HG03108 (cell line): ENCODE results near the gene KPNB1.

Experiments
- ATAC-seq: cut with Tn5 transposase; IDR thresholded peaks from one replicate; pipeline ENCODE4 v1.9.1; 2021; ENCODE audit warnings: moderate library complexity; ENCODE audit not compliant: unreplicated experiment

KPNB1 gene

GRCh38 chr17:47711366-47712099, 61.8 kb downstream of the KPNB1 start:
- no peak for ATAC-seq

DNA sequence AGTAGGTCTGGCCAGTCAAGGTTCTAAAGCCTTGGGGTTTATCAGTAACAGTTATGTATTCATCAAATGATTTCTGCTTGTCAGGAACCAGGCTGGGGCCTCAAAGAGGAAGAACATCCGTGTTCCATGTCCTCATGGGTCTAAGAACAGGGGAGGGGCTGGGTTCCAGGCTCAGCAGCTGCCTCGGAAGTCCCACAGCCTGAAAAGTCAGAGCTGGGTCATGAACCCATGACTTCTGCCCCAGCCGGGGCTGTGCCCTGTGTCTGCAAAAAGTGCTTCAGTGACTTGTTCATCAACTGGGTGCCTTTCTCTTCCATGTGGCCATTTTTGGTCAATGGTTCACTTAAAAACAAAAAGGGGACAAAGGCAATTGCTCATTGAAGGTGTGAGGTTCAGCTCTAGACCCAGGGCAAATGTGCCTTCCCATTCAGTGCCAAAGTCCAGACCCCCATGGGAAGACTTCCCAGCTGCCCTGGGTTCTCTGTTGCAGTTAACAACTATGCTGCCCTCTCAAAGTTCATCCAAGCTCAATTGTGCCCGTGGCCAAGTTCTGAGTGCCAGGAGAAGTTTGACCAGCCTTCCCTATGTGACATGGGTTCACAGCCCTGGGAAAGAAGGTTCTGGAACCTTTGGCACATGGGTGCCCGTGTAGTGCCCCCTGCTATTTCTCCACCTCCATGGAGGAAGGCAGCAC, 62.8 kb downstream of the KPNB1 start:
- no peak for ATAC-seq

GRCh38 chr17:47713980-47714700, 64.4 kb downstream of the KPNB1 start:
- no peak for ATAC-seq

DNA sequence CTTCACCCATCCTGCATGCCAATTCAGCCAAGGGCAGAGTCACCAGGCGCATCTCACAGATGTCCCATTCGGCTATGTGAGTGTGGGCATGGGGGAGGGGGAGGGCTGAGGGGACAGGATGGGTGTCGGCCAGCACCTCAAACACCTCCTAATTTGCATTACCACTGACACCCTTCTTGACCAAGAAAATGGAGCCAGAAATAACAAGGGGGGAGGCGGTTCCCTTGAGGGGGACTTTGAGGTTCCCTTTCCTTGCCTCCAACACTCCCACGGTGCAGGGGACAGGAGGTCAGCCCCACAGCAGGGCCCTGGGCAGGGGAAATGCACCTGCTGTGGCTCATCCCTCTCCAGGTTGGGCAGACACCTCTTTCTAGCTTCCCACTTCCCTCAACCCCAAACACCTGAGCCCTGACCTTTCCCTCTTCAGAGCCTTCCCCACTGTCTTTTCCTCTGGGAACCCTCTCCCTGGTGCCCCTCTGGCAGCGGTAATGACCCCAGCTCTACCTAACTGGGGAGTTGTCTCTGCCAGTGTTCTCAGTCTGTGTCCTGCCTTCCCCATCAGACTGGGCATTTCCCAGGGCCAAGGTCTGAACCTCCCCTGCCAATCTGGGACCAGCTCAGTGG, 65.2 kb downstream of the KPNB1 start:
- ATAC-seq = no peak

DNA sequence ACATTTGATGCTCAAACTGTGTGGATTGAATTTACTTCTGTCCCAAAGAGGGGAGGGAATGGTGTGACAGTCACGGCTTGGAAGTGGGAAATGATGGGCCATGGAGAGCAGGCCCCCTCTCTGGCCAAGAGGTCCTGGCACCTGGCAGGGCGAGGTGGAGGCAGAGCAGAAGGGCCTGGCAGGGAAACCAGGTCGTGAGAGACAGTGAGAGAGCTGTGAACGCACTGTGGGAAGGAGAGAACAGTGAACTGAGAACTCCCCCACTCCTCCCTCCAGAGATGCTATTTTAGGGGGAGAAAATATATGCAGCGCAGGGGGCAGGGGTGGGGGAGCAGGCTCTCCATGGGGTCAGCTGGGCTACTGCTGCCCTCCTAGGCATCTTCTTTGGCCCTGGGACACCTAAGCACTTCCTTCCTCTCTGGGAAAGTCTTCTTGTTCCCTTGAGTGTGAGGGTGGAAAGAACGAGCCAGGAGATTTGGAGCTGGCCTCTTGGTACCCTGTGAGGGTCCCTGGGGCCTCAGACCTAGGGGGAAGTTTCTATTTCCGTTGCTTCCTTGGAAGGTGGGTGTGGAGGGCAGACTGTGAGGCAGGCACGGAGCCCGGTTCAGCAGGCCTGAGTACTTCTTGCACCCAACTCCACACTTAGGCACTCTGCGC, 66.1 kb downstream of the KPNB1 start:
- ATAC-seq = no peak

GRCh38 chr17:47716375-47716774, 66.7 kb downstream of the KPNB1 start:
- no peak for ATAC-seq

DNA sequence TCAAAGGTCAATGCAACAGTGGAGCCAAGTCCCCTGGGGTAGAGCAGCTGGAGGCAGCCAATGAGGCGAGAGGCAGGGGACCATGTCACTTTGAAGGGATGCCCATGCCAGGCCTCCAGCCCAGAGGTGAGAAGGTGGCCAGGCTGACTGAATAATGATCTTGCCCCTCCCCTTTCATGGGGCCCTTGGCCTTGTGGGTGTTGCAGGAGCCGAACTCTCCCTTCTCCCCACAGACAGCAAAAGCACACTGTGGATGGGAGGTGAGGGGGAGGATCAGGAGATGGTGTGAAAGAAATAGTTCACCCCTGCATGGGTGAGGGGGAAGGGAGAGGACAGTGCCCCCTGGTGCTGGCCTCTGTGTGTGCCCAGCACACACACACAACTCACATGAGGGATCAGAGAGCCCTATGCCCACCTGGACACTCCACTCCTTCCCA, 67.6 kb downstream of the KPNB1 start:
- no peak for ATAC-seq

GRCh38 chr17:47717979-47718621, 68.4 kb downstream of the KPNB1 start:
- no peak for ATAC-seq

- no peak for ATAC-seq
Observed at GRCh38 chr17:47718634-47719405, 69.1 kb downstream of the KPNB1 start.

- no peak for ATAC-seq
Observed at GRCh38 chr17:47719411-47720152, 69.9 kb downstream of the KPNB1 start.

GRCh38 chr17:47720196-47720595, 70.5 kb downstream of the KPNB1 start:
- no peak for ATAC-seq

DNA sequence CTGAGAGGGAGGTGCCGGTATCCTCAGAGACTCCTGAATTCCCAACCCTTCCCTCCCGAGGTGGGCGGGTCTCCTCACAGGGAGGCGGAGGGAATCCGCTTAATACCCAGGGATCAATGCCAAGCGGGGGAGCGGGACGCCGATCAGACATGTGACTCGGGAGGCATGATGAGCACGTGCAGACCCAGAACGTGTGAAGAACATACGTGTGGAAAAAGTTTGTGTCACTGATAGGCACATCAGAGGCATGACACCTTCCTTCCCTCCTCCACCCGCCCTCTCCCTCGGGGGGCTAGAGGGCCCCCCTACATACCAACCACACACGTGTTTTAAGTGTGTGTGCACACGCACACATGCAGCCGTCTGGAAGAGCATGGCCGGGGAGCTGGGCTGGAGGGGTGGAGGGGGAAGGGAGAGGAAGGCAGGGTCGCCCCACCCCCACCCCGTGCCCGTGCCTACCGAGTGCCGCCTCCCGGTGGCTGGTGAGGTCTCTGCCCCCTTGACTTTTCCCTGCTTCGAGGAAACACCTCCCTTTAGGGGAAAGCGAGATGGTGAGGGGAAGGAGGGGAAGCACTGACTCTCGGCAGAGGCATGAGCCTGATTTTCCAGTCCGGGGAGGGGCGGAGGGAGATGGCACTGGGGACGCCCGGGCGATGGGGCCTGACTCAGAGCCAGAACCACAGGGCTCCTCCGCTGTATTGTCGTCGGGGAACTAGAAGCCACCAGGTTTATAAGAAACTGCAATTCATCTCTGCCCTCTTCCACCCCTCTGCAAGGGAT, 71.2 kb downstream of the KPNB1 start:
- ATAC-seq = peak; percentile 30

DNA sequence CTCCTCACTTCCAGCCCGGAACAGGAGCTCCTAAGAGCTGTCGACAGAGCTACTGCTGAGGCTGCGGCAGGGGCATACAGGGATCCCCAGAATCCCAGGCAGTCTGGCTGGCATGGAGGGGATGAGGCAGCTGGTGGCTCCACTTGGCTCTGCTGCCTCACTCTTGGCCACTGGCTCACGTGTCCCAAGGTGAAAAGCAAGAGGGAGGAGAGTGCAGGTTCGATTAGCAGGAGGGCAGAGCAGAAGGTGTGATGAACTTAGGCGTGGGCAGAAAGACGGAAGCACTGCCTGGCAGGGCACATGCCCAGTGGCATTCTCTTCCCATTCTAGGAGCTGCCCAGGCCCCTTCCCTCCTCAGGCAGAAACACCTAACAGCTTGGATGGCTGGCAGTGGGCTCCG, 72.0 kb downstream of the KPNB1 start:
- no peak for ATAC-seq

GRCh38 chr17:47724705-47725104, 75.0 kb downstream of the KPNB1 start:
- ATAC-seq = no peak

DNA sequence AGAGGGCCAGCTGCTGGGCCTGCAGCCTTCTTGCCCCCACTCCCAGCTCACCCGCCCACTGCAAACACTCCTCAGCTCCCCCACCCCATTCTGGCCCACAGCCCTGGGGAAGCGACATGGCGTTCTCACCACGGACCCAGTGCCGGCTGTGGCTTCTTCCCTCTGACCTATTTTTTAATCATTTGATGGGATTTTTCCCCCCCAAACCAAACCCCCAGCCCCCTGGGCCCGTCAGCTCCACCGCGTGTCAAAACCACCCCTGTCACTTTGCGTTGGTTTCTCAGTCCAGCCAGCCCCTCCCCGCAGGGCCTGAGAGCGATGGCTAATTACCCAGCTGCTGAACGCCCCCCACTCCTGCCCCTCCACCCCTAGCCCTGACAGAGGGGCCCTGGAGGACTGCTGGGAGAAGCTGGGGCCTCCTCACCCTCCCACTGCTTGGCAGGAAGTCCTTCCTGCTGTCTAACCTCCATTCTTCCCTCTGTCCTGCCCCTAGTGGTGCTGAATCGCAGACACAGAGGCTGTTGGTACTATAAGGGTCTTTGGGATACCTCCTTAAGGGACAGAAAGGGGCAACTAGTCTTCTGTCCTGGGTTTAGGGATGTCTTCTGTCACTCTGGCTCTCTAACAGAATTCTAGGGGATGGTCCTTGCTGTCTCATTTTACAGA, 75.9 kb downstream of the KPNB1 start:
- ATAC-seq = no peak

GRCh38 chr17:47726796-47727703, 77.3 kb downstream of the KPNB1 start:
- ATAC-seq = no peak

GRCh38 chr17:47727704-47728036, 78.0 kb downstream of the KPNB1 start:
- ATAC-seq = no peak
